HG03460 (cell line): Measurements from ENCODE around the gene ZNF385D.

Experiments
- ATAC-seq: cut with Tn5 transposase; IDR thresholded peaks from one replicate; pipeline ENCODE4 v1.9.1; 2021; ENCODE audit not compliant: unreplicated experiment

ZNF385D gene

DNA sequence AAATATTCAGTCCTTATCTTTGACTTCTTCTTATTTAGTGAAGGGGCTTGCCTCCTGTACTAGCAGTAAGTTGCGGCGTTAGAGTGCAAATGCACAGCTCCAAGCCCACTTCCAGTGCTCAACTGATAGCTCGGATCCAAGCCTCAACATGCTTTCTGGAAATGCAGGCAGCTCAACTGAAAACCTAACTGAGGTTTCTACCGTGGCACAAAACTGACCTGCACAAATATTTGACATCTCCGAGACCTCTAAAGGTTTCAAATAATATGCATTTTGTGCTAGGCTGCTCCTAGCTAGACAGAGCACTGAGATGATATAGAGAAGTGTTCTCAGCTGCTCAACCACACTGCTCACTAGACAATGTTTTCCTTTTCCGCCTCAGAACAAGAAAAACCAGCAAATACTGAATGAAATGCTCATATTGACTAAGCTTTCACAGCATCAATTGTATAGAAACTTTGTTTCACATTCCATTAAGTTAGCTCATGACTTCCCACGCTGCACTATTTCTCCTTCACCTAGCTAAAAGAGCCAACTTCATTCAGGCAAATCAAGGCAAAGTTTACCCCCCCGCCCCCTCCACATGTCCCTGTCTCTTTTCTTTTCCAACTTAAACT, 822 bp downstream of the ZNF385D start:
- ATAC-seq = no peak

DNA sequence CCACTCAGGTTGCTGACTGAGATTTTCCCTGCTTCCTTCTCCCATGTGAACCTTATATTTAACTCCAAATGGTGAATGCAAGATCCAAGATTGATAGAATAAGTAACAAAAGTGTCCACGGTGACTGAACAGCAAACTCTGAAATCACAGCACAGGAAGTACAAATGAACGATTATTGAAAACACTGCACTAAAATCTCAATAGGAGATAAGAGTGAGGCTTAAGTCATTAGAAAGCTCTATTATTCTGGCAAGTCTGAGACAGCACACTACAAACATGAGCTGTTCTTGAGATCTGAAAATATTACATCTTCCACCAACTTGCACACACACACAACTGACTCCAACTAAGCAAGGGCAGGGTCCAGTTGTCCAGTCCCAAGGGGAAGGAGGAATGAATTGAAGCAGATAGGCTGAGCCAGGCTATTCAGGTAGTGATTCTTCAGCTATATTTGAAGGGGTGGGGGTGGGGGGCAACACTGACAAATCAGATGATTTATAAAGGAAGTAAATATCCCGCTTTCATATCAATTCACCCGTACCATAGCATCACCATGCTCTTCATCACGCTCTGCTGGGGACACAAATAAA, 2.9 kb downstream of the ZNF385D start:
- no peak for ATAC-seq

DNA sequence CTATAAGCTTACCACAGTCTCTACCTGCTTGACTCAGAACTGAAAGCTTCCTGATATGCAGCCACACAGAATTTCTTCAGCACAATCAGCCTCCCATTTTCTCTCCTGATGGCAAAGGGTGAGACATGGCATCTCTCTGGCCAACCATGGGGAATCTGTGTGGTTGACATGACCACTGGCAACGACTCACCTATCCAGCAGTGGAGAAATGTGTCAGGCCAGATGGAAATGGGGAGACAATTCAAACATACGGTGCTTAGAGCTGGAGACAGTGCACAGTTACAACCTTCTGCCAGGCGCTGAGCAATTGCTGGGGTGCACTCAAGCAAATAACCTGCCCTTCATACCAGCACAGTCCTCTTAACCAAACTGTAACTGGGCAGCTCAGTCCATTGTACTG, 3.6 kb downstream of the ZNF385D start:
- ATAC-seq = no peak

DNA sequence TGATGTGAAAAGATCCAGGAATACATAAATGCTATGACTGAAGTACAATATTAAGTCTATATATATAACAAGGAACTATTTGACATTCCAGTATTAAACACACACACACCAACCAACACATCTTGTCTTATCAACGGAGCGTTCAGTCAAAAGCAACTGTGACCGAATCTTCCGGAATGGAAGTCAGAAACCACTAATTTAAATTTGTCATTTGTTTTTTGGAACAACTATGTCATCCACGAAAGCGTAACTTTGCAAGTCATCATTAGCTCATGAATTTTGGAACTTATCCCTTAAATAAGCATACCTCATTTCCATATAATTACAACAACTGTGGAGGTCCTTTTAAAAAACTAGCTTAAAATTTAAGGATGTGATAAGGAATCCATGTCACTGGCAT, 5.0 kb downstream of the ZNF385D start:
- no peak for ATAC-seq

DNA sequence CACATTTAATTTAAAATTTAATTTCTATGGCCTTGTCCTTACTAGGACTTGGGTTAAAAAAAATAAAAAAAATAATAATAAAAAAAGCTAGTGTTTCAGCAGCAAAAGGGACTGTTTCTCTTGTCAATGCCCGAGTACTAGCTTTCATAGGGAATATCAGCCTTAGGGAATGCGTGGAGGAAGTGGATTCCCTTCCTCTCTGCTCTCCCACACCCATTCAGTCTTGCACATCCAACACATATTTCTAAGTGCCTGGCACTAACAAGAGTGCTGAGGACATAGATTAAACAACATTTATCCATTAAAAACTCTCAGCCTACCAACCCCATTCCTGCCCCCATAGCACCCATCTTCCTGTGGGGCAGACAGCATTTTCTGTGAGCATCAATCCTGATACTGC, 6.2 kb downstream of the ZNF385D start:
- ATAC-seq = no peak

DNA sequence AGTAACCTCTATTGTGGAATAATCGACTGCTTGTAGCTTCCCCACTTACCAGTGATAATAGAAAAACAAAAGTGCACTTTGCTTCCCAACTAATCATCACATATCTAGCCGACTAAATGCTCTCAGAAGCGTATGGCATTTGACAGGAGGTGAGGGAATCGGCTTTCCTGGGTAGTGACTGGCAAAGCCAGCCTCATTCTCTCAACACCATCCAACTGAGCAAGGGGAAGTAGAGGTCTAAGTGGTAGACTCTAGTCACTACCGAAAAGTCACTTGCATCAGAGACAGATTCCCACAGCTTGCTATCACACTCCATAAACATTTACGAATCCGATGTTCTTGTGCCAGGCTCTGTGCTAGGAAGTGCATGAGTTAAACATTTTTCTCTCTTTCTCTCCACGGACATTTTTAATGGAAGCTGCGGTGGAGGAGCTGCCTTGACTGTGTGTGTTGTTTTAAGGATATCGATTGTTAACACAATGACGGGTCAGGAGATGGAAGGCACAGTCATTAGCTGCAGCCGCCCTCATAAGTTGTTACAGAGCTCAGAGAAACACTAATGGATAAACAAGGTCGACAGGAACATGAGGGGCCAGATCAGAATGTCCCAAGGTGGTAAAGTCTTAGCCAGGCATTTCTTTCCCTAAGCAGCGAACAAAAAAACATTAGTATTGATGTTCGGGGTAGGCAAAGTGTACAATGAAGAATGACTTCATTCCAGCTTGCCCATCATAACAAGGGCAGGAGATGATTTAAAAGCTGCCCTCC, 11.9 kb downstream of the ZNF385D start:
- no peak for ATAC-seq

DNA sequence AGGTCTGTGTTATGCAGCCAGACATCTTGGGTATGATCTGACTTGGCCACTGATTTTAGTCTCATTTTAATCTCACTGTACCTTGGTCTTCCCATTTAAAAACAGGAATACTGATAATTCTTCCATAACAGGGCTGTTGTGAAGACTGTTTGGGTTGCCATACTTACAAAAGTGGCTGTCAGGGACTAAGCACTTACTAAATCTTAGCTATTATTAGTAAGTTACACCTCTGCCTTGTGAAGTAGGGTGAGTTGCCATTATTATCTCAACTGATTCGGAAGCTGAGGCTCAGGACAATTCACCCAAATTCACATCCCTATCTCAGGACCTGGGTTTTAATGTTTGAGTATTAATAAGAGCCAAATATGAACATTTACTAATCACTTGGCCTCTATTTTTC, 12.7 kb downstream of the ZNF385D start:
- no peak for ATAC-seq

DNA sequence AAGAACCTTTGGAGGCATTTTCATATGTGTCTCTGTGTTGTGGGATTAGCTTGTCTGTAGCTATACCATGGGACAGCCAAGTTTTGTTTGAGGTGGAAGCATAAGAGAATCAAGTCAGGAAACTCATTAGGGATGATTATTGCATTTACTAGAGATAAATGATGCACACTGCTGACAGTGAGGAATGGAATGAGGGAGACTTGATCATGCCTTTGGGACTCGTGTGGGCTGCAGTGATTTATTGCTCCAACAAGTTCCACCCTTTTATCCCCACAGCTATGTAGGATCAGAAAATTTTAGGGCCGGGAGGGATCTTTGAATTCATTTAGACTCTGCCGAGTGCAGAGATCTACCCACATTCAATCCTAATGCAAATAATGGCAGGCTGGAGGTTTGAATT, 16.3 kb downstream of the ZNF385D start:
- no peak for ATAC-seq

DNA sequence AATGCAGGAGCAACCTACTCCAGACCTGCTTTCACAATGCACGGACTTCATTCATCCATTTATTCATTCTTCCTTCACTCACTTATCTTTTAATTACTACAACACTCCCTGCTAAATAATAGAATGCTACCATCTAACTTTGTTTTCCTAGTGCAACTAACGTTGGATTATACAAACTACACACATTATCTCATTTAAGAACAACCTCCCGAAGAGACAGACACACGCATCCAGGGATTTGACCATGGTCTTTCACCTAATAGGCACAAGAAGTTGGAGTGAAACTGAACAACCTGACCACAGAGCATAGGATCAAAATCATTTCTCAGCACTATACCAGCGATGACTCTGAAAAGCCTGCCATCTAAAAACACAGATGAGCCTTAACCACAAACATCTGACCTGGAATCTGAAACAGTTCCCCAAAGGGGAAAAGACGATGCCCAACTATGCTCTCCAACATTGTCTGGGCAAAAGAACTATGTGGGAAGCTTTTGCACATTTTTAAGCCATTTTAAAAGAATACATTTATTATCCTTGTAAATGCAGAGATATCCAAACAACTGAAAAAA, 21.0 kb downstream of the ZNF385D start:
- no peak for ATAC-seq

DNA sequence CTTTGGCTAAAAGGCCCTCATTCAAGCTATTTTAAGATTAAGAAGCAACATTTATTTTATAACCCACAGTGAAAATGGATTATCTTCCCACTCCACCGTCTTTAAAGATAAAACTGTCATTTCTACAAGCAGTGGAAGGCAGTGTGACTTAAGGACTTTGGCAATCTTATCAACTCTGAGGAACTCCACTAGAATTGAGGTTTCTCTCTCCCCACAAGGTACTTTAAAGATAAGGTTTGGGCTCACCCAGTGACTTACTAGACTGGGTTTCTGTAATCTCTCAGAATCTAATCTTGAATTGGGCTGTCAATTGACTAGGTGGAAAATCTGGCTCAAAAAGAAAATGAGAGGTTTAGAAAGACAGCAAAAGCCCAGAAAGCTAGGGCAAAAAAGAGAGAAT, 21.7 kb downstream of the ZNF385D start:
- ATAC-seq = no peak

DNA sequence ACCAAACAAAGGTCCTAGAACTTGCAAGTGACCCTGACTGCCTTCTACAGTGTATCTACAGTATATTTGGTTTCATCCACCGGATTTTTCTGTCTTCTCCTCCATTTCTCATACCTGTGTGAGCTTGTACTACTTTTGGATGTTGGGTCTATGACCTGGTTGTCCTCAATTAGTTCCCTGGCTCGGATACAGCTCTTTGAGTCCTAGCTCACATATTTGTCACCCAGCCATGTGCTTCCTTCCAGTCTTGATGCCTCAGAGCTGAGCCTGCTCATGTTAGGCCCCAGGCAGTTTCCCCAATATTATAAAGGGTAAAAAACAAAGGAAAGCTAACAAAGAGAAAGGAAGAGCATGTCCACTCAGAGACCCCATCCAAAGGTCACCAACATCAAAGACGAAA, 28.2 kb downstream of the ZNF385D start:
- ATAC-seq = no peak

DNA sequence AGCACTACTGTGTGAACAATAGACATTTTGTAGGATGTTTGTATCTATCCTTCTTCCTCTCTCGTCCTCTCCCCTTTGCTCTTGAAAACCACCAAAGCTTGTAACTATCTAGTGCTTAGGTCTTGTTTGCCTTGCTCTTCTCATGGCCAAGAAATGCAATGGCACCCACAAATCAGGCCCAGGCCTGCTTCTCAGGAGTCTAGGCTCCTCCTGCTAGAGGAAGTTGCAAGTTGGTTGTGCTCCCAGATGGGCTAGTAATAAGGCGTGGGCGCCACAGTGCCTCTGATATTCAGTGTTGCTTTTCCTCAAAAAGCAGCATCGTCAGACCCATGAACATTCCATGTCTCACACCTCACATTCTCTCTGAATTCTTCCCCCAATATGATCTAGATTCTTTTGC, 28.7 kb downstream of the ZNF385D start:
- ATAC-seq = no peak

DNA sequence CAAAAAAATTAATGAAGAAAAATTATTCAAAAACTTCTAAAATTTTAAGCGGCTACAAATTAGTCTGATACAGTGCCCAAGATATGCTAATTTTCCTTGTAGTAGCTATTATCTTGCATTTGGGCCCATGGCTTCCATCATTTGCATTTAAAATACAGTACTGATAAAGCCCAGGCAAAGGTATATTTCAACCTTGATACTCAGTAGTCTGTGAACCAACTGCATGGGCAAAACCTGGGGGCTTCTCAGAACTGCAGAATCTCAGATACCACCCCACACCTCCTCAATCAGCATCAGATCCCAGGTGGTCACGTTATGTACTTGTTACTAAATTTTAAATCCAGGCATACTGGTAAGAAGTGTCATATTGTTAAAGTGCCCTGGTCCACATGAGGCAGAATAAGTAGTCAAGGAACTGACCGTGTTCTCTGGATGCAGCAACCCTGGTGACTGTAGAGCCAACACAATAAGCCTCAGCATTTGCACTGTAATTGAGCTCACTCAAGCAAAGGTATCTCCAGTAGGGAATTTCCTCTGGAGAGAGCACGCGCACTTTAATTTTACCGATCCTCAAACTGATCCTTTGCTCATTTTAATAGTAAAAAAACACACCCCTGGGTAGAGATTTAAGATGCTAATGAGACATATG, 31.9 kb downstream of the ZNF385D start:
- no peak for ATAC-seq

DNA sequence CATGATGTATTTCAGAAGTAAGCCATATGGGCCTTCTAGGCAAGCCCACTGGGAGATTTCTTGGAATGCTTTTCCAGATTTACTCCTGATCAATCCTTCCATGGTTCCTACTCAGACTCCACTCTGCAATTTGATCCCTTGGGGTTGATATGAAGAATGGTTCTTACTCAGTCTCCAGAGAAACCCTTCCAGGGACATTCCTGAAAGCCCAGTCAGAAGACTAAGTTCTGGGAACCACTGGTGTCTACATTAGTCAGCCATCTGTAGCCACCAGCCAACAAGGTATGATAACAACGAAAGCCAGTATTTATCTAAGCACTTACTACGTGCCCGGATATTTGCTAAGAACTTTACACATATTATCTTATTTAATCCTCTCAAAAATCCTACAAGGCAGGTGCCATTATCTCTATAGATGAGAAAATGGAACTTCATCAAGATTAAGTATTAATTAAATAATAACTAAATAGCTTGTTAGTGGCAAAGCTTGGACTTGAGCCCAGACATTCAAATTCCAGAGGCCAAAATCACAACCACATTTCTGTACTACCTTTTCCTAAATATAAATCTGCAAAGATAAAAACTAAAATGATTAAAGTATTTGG, 32.7 kb downstream of the ZNF385D start:
- ATAC-seq = no peak

DNA sequence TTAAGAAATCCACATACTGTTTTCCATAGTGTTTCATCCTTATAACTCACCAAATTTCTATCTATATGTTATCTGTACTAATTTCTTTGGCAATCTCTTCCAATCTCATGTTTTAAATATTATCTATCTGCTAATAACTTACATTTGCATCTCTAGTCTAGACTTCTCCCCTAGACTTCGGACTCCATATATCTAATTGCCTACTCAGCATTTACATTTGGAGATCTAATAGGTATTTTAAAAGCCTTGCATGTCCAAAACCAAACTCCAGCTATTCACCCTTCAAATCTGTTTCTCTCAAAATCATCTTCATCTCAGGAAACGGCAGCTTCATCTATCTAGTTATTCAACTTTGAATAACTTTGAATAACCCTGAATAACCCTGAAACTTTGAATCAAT, 35.3 kb downstream of the ZNF385D start:
- ATAC-seq = no peak

DNA sequence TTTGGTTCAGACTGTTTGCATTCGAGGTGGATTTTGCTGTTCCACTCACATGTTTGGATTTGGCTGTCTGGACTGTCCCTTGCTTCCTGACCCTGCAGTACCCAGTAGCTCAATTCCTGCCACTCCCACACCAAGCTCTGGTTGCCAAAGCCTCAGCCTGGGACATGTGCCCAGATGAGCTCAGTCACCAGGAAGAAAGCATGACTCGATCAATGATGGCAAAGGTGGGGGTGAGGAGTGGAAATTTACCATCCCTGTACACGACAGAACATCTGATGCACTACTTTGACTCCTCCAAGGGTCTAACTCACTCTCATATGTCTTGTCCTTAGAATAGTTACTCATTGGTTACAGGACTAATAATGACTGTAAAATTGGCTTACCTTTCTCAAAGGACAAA, 45.2 kb downstream of the ZNF385D start:
- no peak for ATAC-seq

DNA sequence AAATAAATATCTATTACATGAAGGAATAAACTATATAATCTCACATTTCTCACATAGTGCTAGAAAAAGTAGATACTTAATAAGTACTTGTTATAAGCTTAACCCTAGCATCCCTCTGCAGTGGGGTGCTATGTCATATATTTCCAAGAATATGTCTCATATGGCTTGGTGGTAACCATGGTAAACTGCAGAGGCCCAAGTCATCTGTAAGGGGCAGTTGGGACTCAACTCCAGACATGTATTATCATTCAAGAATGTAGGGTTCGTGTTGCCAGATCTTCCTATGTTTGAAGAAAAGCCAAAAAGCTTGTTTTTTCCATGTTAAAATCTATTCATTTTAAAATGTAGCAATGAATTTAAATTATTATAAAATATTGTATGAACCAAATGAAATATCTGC, 46.2 kb downstream of the ZNF385D start:
- no peak for ATAC-seq

DNA sequence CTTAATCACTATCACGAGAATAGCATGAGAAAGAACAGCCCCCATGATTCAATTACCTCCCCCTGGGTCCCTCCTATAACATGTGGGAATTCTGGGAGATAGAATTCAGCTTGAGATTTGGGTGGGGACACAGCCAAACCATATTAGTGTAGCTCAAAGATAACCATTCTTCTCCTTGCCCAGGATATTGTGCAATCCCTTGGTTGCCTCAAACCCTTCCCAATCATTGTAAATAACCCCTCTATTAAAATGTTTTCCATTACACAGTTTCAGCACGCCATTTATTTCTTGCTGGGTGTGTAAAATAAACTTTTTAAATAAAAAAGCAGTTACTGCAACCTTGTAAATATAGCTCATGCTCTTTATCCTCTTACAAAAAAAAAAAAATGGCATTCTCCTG, 47.7 kb downstream of the ZNF385D start:
- ATAC-seq = no peak

DNA sequence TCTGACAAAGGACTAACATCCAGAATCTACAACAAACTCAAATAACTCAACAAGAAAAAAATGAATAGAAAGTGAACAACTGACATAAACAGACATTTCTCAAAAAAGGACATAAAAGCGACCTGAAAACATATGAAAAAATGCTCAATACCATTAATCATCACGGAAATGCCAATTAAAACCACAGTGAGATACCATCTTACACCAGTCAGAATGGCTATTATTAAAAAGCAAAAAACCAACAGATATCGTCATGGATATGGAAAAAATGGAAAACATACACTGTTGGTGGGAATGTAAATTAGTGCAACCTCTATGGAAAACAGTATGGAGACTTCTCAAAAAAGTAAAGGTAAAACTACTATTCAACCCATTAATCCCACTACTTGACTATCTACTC, 53.3 kb downstream of the ZNF385D start:
- ATAC-seq = no peak

DNA sequence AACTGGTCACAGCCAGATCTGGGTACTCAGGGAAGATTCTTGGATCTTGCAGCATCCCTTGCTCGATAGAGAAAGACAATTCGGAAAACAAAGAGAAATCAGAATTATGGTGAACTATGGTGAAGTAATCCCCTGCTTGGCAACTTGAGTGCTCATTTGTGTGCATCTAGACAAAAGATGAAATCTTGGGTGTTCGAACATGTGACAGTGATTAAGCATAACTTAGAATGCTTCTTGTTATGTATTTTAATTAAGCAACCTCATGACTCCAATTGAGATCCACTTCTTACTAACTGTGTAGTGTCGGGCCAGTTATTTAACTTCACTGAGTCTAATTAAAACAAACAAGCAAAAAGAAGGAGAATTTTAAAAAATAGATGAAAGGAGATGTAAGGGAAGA, 56.5 kb downstream of the ZNF385D start:
- no peak for ATAC-seq

DNA sequence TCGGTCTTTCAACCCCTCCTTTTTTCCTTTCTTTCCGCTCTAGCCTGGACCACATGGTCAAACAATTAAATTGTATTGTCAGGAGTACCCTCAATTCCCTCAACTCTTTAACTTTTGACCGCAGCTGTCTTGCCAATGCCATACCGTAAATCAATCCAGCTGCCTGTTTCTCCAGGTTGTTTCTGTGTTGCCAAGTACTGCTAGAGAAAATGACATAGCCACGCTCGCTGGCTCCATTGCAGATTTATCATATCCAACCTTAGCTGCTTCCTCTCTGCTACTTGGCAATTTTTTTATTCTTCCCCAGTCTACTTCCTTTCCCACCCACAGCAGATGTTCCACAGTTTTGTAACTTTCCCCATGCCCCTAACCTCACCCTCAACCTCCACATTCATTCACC, 60.0 kb downstream of the ZNF385D start:
- ATAC-seq = no peak
